DND-41 (cell line): Measurements from ENCODE around the gene LUZP1.

Experiments
- ATAC-seq: fragments of 200-7000 bp; cut with Tn5 transposase; 3 replicates; pipeline ENCODE4 v1.9.1; 2021; ENCODE audit warnings: low read depth; ENCODE audit not compliant: insufficient read depth
- DNase-seq: peaks from one replicate; pipeline ENCODE4 v3.0.0-alpha.2; 2020
- H2AFZ ChIP-seq: 2 replicates; pipeline ENCODE4 v1.6.0; 2012; ENCODE audit warnings: low read depth, low read length
- H3K27ac ChIP-seq: 2 replicates; pipeline ENCODE4 v1.5.1; 2012; ENCODE audit warnings: low read length, inconsistent platforms
- H3K27me3 ChIP-seq: fragments of 200-600 bp; sonication (generic); 2 replicates; pipeline ENCODE4 v1.6.0; 2012; ENCODE audit warnings: low read length, mild to moderate bottlenecking, inconsistent platforms; ENCODE audit not compliant: insufficient read depth, poor library complexity
- H3K36me3 ChIP-seq: 2 replicates; pipeline ENCODE4 v1.5.1; 2012; ENCODE audit warnings: low read length, inconsistent platforms; ENCODE audit not compliant: insufficient read depth
- H3K4me1 ChIP-seq: 2 replicates; pipeline ENCODE4 v1.5.1; 2012; ENCODE audit warnings: mild to moderate bottlenecking, low read length; ENCODE audit not compliant: insufficient read depth
- H3K4me2 ChIP-seq: 2 replicates; pipeline ENCODE4 v1.6.0; 2012; ENCODE audit warnings: mild to moderate bottlenecking, moderate library complexity, low read length, inconsistent platforms; ENCODE audit not compliant: insufficient read depth
- H3K4me3 ChIP-seq, 2 experiments: fragments of 200-600 bp in 1 of 2; shearing (Covaris generic) in 1 of 2; 2 replicates each; pipeline ENCODE4 v1.5.1; 2012 to 2016; ENCODE audit warnings: inconsistent platforms in 2 of 2, low read length in 2 of 2, mild to moderate bottlenecking in 2 of 2, low read depth in 1 of 2, moderate library complexity in 1 of 2
- H3K79me2 ChIP-seq: 2 replicates; pipeline ENCODE4 v1.6.0; 2012; ENCODE audit warnings: low read length, inconsistent platforms; ENCODE audit not compliant: insufficient read depth
- H3K9ac ChIP-seq: 2 replicates; pipeline ENCODE4 v1.6.0; 2012; ENCODE audit warnings: low read depth, mild to moderate bottlenecking, inconsistent platforms, low read length, moderate library complexity
- H3K9me3 ChIP-seq: 2 replicates; pipeline ENCODE4 v1.5.1; 2012; ENCODE audit warnings: low read length, moderate library complexity, mild to moderate bottlenecking, inconsistent platforms; ENCODE audit not compliant: insufficient read depth, severe bottlenecking
- H4K20me1 ChIP-seq: 2 replicates; pipeline ENCODE4 v1.6.0; 2012; ENCODE audit warnings: low read length; ENCODE audit not compliant: insufficient read depth
- EZH2 ChIP-seq: IDR thresholded peaks from 3 replicates; pipeline ENCODE4 v1.6.1; 2012; ENCODE audit warnings: borderline replicate concordance, low read depth, mild to moderate bottlenecking, moderate library complexity, low read length, inconsistent platforms; ENCODE audit not compliant: severe bottlenecking
- TF ChIP-seq, protein P1 (sequence below): IDR thresholded peaks from 2 replicates; pipeline ENCODE4 v1.5.1; 2012; ENCODE audit warnings: borderline replicate concordance, low read length, moderate library complexity, mild to moderate bottlenecking; ENCODE audit not compliant: poor library complexity, severe bottlenecking; ENCODE audit errors: extremely low read depth

LUZP1 gene

DNA sequence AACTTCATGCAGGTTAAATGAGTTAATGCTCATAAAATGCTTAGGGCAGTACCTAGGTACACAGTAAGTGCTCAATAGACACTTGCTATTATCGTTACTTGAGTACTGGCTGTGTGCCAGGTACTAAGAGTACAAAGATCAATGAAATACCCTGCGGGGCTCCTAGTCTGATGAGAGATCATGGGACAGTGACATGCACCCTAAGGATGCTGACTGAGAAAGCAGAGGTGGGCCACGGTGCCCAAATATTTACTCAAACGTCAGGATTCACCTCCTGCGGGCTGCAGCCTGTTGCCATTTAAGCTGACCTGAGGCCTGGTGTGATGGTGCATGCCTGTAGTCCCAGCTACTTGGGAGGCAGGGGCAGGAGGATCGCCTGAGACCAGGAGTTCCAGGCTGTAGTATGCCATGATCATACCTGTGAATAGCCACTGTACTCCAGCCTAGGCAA, 19.8 kb upstream of the LUZP1 start:
- Histone ChIP-seq H2AFZ (no peak overlapping the region), H3K9me3 (no peaks in the 10 kb centered on the region), H3K4me3 (no peak overlapping the region), H4K20me1 (peaks cover 5% of the 10 kb centered on the region; the same call in 1 of the 2 replicates), H3K4me2 (no peak overlapping the region), H3K79me2 (no peaks in the 10 kb centered on the region), H3K27ac (no peak overlapping the region), H3K9ac (no peak overlapping the region), H3K36me3 (no peaks in the 10 kb centered on the region), H3K4me1 (peaks cover 4% of the 10 kb centered on the region), H3K27me3 (no peaks in the 10 kb centered on the region)
- DNase-seq (no peak), ATAC-seq (no peak)
- TF ChIP-seq EZH2, result no peak
- TF ChIP-seq, protein P1, sequence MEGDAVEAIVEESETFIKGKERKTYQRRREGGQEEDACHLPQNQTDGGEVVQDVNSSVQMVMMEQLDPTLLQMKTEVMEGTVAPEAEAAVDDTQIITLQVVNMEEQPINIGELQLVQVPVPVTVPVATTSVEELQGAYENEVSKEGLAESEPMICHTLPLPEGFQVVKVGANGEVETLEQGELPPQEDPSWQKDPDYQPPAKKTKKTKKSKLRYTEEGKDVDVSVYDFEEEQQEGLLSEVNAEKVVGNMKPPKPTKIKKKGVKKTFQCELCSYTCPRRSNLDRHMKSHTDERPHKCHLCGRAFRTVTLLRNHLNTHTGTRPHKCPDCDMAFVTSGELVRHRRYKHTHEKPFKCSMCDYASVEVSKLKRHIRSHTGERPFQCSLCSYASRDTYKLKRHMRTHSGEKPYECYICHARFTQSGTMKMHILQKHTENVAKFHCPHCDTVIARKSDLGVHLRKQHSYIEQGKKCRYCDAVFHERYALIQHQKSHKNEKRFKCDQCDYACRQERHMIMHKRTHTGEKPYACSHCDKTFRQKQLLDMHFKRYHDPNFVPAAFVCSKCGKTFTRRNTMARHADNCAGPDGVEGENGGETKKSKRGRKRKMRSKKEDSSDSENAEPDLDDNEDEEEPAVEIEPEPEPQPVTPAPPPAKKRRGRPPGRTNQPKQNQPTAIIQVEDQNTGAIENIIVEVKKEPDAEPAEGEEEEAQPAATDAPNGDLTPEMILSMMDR, result no peak

DNA sequence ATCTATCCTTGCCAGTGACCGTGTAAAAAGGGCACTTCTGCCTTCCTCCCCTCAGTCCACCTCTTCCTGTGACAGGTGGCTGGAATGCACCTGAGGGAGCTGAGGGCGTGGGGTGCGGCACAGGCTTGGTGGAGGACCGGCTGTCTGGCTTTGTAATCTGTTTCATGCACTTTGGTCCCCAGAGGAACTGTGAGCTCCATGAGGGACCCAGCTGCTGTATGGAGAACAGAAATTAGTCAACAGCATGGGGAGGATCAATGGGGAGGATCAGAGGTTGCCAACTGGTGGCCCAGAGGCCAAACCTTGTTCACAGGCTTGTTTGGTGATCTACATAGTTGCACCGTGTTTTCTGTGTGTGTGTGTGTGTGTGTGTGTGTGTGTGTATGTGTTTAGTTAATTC, 19.0 kb upstream of the LUZP1 start:
- H3K4me2 ChIP-seq, result no peak overlapping the region
- no peaks in the 10 kb centered on the region for H3K79me2 ChIP-seq
- ATAC-seq (no peak), DNase-seq (no peak)
- H3K9ac ChIP-seq, result no peak overlapping the region
- H3K9me3 ChIP-seq, result no peaks in the 10 kb centered on the region
- TF ChIP-seq, protein P1, result no peak
- TF ChIP-seq EZH2, result no peak
- peaks cover 4% of the 10 kb centered on the region for H3K4me1 ChIP-seq
- H3K4me3 ChIP-seq, result no peak overlapping the region
- no peaks in the 10 kb centered on the region for H3K36me3 ChIP-seq
- H4K20me1 ChIP-seq, result peaks cover 5% of the 10 kb centered on the region; the same call in 1 of the 2 replicates
- H2AFZ ChIP-seq, result no peak overlapping the region
- no peak overlapping the region for H3K27ac ChIP-seq
- peaks cover 4% of the 10 kb centered on the region for H3K27me3 ChIP-seq

DNA sequence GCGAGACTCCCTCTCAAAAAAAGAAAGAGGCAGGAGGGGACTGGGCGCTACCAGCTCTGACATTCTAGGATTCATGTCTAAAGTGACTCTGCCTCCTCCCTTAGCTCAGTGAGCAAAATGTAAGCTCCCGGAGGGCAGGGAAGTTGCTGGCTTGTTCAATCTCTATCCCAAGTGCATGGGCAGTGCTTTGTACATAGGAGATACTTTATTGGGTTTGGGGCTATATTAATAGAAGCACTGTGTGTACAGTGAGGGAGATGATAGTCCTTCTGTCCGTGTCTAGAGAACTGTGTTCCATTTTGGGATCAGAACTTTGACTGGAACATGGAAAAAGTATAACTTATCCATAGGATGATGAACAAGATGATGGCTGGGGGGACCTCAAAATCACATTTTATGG, 16.7 kb upstream of the LUZP1 start:
- Histone ChIP-seq H2AFZ (no peak overlapping the region), H3K4me3 (no peak overlapping the region), H3K9ac (no peak overlapping the region), H3K36me3 (no peaks in the 10 kb centered on the region), H3K9me3 (no peaks in the 10 kb centered on the region), H3K27ac (no peak overlapping the region), H3K4me2 (no peak overlapping the region), H4K20me1 (peaks cover 5% of the 10 kb centered on the region; the same call in 1 of the 2 replicates), H3K79me2 (no peaks in the 10 kb centered on the region), H3K27me3 (peaks cover 4% of the 10 kb centered on the region), H3K4me1 (peaks cover 4% of the 10 kb centered on the region)
- TF ChIP-seq EZH2, result no peak
- TF ChIP-seq, protein P1, result no peak
- no peak for DNase-seq
- ATAC-seq, result no peak
